ENCODE measurements around the gene ARAP1. TPM values are rescaled to one million over a fixed set of nuclear protein-coding genes. Genes with fewer than 3 reads are reported as not detected.

Gene ARAP1
- total and polyA plus RNA-seq, 2 donors (not counting 3 experiments of a cell fraction or from before 2014, with no cell fraction given), result 36.8 to 66.2 TPM

GRCh38 chr11:72692498-72693237, 59.5 kb downstream of the ARAP1 start:
- dilution Hi-C loops (cut with MboI; ENCODE audit: extremely low pct_ligation_motif_present, low sequenced_read_pairs), result no loop called here
- DNase-seq (ENCODE audit: low read depth, low spot score) (no peak), FAIRE-seq (no peak)
- ChIA-PET CTCF (interaction anchor here (0.9 to 1.3 kb wide), 3 partner anchors 9 to 11 kb away, joined by 3 to 5 read pairs (median 3); no protein-coding TSS in a partner anchor), POLR2A (no interaction called here)
- H3K79me2 ChIP-seq (ENCODE audit: control insufficient read depth, insufficient read depth, low read length), result no peaks in the 10 kb centered on the region
- intact Hi-C loops (cut with micrococcal nuclease), result no loop called here
- no TSS peak for BruUV-seq (replicated peaks)
- no peaks in the 10 kb centered on the region for H3K9me1 ChIP-seq (replicated peaks; ENCODE audit: control insufficient read depth, extremely low read depth, insufficient read depth, low read length)
- peaks cover 14 to 64% of the 10 kb centered on the region in 2 experiments for H3K36me3 ChIP-seq (ENCODE audit: control insufficient read depth in 2 of 2, extremely low read depth in 1 of 2, insufficient read depth in 2 of 2, low read length in 2 of 2)
- TF ChIP-seq GATA2 (IDR thresholded peaks at IDR 0.05; ENCODE audit: insufficient read depth, insufficient read length, low read depth, low read length), result no peak
- TF ChIP-seq EZH2 (IDR thresholded peaks at IDR 0.05; ENCODE audit: borderline replicate concordance, low read depth, low read length, severe bottlenecking), result no peak
- no peak for TF ChIP-seq FOS (IDR thresholded peaks at IDR 0.05; ENCODE audit: borderline replicate concordance, insufficient read depth, low read length)
- TF ChIP-seq CTCF (IDR thresholded peaks at IDR 0.05; ENCODE audit: extremely low read depth in 1 of 2, insufficient read depth in 1 of 2, low read depth in 1 of 2, low read length in 2 of 2), result no peak
- no peak for TF ChIP-seq JUN (IDR thresholded peaks at IDR 0.05; ENCODE audit: borderline replicate concordance, insufficient read depth, insufficient read length, low read depth)
- TF ChIP-seq MYC (IDR thresholded peaks at IDR 0.05; ENCODE audit: low read depth, low read length), result no peak
- TF ChIP-seq POLR2AphosphoS5 (IDR thresholded peaks at IDR 0.05; ENCODE audit: insufficient read depth, low read depth, low read length), result no peak
- TF ChIP-seq MAX (IDR thresholded peaks at IDR 0.05; ENCODE audit: insufficient read depth, insufficient read length), result no peak
- TF ChIP-seq POLR2A (IDR thresholded peaks at IDR 0.05; ENCODE audit: low read depth, low read length), result no peak
- H3K4me3 ChIP-seq (replicated peaks in 1 of 3; ENCODE audit: insufficient read depth in 1 of 3, low read depth in 1 of 3, low read length in 3 of 3), result no peak overlapping the region
- no peak overlapping the region for H3K9ac ChIP-seq (replicated peaks; ENCODE audit: extremely low read depth, insufficient read depth, low read length)
- no peak overlapping the region for H2AFZ ChIP-seq (ENCODE audit: low read depth, low read length)
- no peaks in the 10 kb centered on the region for H4K20me1 ChIP-seq (replicated peaks; ENCODE audit: control insufficient read depth, extremely low read depth, insufficient read depth, low read length)
- H3K9me3 ChIP-seq (replicated peaks; ENCODE audit: control insufficient read depth, insufficient read depth, low read length), result no peaks in the 10 kb centered on the region
- H3K27ac ChIP-seq (ENCODE audit: insufficient read depth, low read depth, low read length), result no peak overlapping the region
- no peaks in the 10 kb centered on the region for H3K27me3 ChIP-seq (ENCODE audit: control insufficient read depth in 2 of 2, insufficient read depth in 2 of 2, low read length in 2 of 2)
- no peaks in the 10 kb centered on the region for H3K4me1 ChIP-seq (ENCODE audit: control insufficient read depth, extremely low read depth, insufficient read depth, low read length)
- no peak overlapping the region for H3K4me2 ChIP-seq (ENCODE audit: insufficient read depth, low read length)
